IMR-90 (cell line): ENCODE results near the gene TSHZ3. TPM values are rescaled to one million over a fixed set of nuclear protein-coding genes. Genes with fewer than 3 reads are reported as not detected.

Experiments
- ATAC-seq: fragments of 200-7000 bp; cut with Tn5 transposase; 2 replicates; pipeline ENCODE4 v1.9.1; 2020; ENCODE audit warnings: low read depth, mild to moderate bottlenecking, moderate library complexity
- BruUV-seq: library from RNA; stranded (reverse); fragments of 400-500 nt; replicated peaks from 2 replicates; lab custom pipeline; 2021; lab: Mats Ljungman, UMichigan
- CTCF ChIA-PET: fragments of 300-600 bp; formaldehyde crosslinking; extraction: SDS; loops from one replicate; lab custom pipeline; 2021; ENCODE audit warnings: antibody characterized with exemption; lab: Yijun Ruan, JAX
- POLR2A ChIA-PET: fragments of 300-600 bp; sonication (Branson Sonifier 250); formaldehyde crosslinking; loops from one replicate; lab custom pipeline; 2022; ENCODE audit warnings: antibody characterized with exemption; ENCODE audit not compliant: unreplicated experiment; lab: Charles Lee
- DNase-seq: peaks from one replicate; pipeline ENCODE4 v3.0.0; 2013
- H2AFZ ChIP-seq: replicated peaks from 2 replicates; pipeline ENCODE3; 2013; ENCODE audit warnings: low read length, mild to moderate bottlenecking; ENCODE audit not compliant: poor library complexity
- H2AK5ac ChIP-seq: 2 replicates; pipeline ENCODE4 v1.6.1; 2013; ENCODE audit warnings: low read depth, low read length, inconsistent platforms
- H2AK9ac ChIP-seq: replicated peaks from 2 replicates; pipeline ENCODE3; 2013; ENCODE audit warnings: mild to moderate bottlenecking, low read depth, low read length, moderate library complexity; ENCODE audit not compliant: poor library complexity
- H2BK120ac ChIP-seq: 2 replicates; pipeline ENCODE4 v1.6.1; 2013; ENCODE audit warnings: low read depth, low read length, inconsistent platforms
- H2BK15ac ChIP-seq: 3 replicates; pipeline ENCODE4 v1.6.1; 2013; ENCODE audit warnings: low read depth, low read length, inconsistent platforms
- H2BK20ac ChIP-seq: 2 replicates; pipeline ENCODE4 v1.6.1; 2013; ENCODE audit warnings: low read depth, mild to moderate bottlenecking, inconsistent platforms, low read length, moderate library complexity
- H2BK5ac ChIP-seq: 2 replicates; pipeline ENCODE4 v1.6.1; 2013; ENCODE audit warnings: mild to moderate bottlenecking, low read depth, low read length, inconsistent platforms; ENCODE audit not compliant: poor library complexity, severe bottlenecking
- H3K14ac ChIP-seq: replicated peaks from 2 replicates; pipeline ENCODE4 v1.6.1; 2013; ENCODE audit warnings: low read depth, low read length, inconsistent platforms
- H3K18ac ChIP-seq: 2 replicates; pipeline ENCODE4 v1.6.1; 2013; ENCODE audit warnings: low read depth, low read length, control low read depth
- H3K23ac ChIP-seq: 2 replicates; pipeline ENCODE4 v1.6.1; 2013; ENCODE audit warnings: low read depth, low read length, inconsistent platforms
- H3K27ac ChIP-seq: 2 replicates; pipeline ENCODE4 v1.5.1; 2013; ENCODE audit warnings: mild to moderate bottlenecking, control low read depth, low read length; ENCODE audit not compliant: insufficient read depth
- H3K27me3 ChIP-seq: 2 replicates; pipeline ENCODE4 v1.6.1; 2013; ENCODE audit warnings: low read length; ENCODE audit not compliant: control insufficient read depth, insufficient read depth
- H3K36me3 ChIP-seq: 2 replicates; pipeline ENCODE4 v1.6.1; 2013; ENCODE audit warnings: low read length, mixed read lengths; ENCODE audit not compliant: control insufficient read depth, insufficient read depth
- H3K4ac ChIP-seq: 2 replicates; pipeline ENCODE4 v1.6.1; 2013; ENCODE audit warnings: low read depth, low read length, inconsistent platforms
- H3K4me1 ChIP-seq: 2 replicates; pipeline ENCODE4 v1.6.1; 2013; ENCODE audit warnings: low read length, mixed read lengths; ENCODE audit not compliant: control insufficient read depth, insufficient read depth
- H3K4me2 ChIP-seq: 2 replicates; pipeline ENCODE4 v1.6.1; 2013; ENCODE audit warnings: low read depth, mild to moderate bottlenecking, control low read depth, low read length, moderate library complexity
- H3K4me3 ChIP-seq: 2 replicates; pipeline ENCODE4 v1.5.1; 2013; ENCODE audit warnings: low read depth, mild to moderate bottlenecking, control low read depth, low read length, moderate library complexity; ENCODE audit not compliant: insufficient read depth
- H3K56ac ChIP-seq: 2 replicates; pipeline ENCODE4 v1.6.1; 2013; ENCODE audit warnings: low read length, inconsistent platforms; ENCODE audit not compliant: insufficient read depth; ENCODE audit errors: extremely low read depth
- H3K79me1 ChIP-seq, 2 experiments: 2 replicates each; pipeline ENCODE4 v1.6.1; 2013; ENCODE audit warnings: low read length in 2 of 2, inconsistent platforms in 1 of 2, low read depth in 1 of 2
- H3K9ac ChIP-seq: 2 replicates; pipeline ENCODE4 v1.6.1; 2013; ENCODE audit warnings: low read depth, low read length, control low read depth
- H3K9me1 ChIP-seq: 2 replicates; pipeline ENCODE4 v1.6.1; 2013; ENCODE audit warnings: low read length, inconsistent platforms; ENCODE audit not compliant: insufficient read depth
- H3K9me3 ChIP-seq: 2 replicates; pipeline ENCODE4 v1.6.1; 2013; ENCODE audit warnings: low read length; ENCODE audit not compliant: control insufficient read depth, insufficient read depth
- H4K20me1 ChIP-seq: 2 replicates; pipeline ENCODE4 v1.6.1; 2013; ENCODE audit warnings: low read length, inconsistent platforms; ENCODE audit not compliant: insufficient read depth
- H4K5ac ChIP-seq: 2 replicates; pipeline ENCODE4 v1.6.1; 2013; ENCODE audit warnings: mild to moderate bottlenecking, low read depth, low read length, control low read depth
- H4K8ac ChIP-seq, 2 experiments: 2 replicates each; pipeline ENCODE4 v1.6.1; 2013; ENCODE audit warnings: low read depth in 2 of 2, low read length in 2 of 2, control low read depth in 1 of 2, inconsistent platforms in 1 of 2
- H4K91ac ChIP-seq: 2 replicates; pipeline ENCODE4 v1.6.1; 2013; ENCODE audit warnings: low read depth, low read length, inconsistent platforms; ENCODE audit not compliant: insufficient read depth
- CTCF ChIP-seq: conservative IDR thresholded peaks from 2 replicates; pipeline ENCODE4 v1.5.1; 2012; ENCODE audit warnings: mild to moderate bottlenecking, low read depth, low read length, improper control_type of control experiment
- MAFK ChIP-seq: IDR thresholded peaks from 2 replicates; pipeline ENCODE4 v1.6.1; 2012; ENCODE audit warnings: low read depth, low read length, improper control_type of control experiment
- MXI1 ChIP-seq: IDR thresholded peaks from 2 replicates; pipeline ENCODE4 v1.6.1; 2012; ENCODE audit warnings: low read depth, mild to moderate bottlenecking, low read length, moderate library complexity, borderline replicate concordance
- RAD21 ChIP-seq: IDR thresholded peaks from 2 replicates; pipeline ENCODE4 v1.6.1; 2012; ENCODE audit warnings: low read length, improper control_type of control experiment
- RFX5 ChIP-seq: IDR thresholded peaks from 2 replicates; pipeline ENCODE4 v1.8.0; 2012; ENCODE audit warnings: low read depth, mild to moderate bottlenecking, low read length, moderate library complexity
- SMC3 ChIP-seq: fragments of 150-350 bp; IDR thresholded peaks from 2 replicates; pipeline ENCODE4 v1.6.1; 2016; ENCODE audit warnings: low read depth, mild to moderate bottlenecking, antibody characterized with exemption, low read length, moderate library complexity
- USF2 ChIP-seq: fragments of 150-350 bp; IDR thresholded peaks from 2 replicates; pipeline ENCODE4 v1.6.1; 2017; ENCODE audit warnings: mild to moderate bottlenecking, antibody characterized with exemption, low read length, low read depth
- WGBS, 2 experiments: methylation state at CpG; one replicate each; pipeline versions ENCODE4 v1.1.5 to v1.1.7; 2013; ENCODE audit warnings: missing lambda C conversion rate in 2 of 2; ENCODE audit not compliant: insufficient read length in 1 of 2; ENCODE audit errors: extremely low coverage in 2 of 2; 5-methylcytosine and 5-hydroxymethylcytosine counted together
- dilution Hi-C: fragments of 300-500 bp; cut with HindIII; formaldehyde crosslinking; loops from one replicate; pipeline ENCODE4 v1.14.3; 2018; ENCODE audit warnings: low sequenced_read_pairs; ENCODE audit not compliant: unreplicated experiment
- in situ Hi-C: fragments of 300-500 bp; cut with MboI; formaldehyde crosslinking; loops from 3 replicates; pipeline ENCODE4 v1.14.3; 2019; ENCODE audit warnings: low sequenced_read_pairs, inconsistent platforms, mixed read lengths
- intact Hi-C: fragments of 100-400 bp; cut with micrococcal nuclease; formaldehyde crosslinking; loops from 2 replicates; pipeline ENCODE4 v1.10.0; 2022
- polyA plus RNA-seq, 3 experiments: library from polyadenylated mRNA; depleted of rRNA; stranded (reverse); fragments of >200 nt; gene quantifications; 2 replicates each; pipeline ENCODE4 v1.2.3, GENCODE V29; 2012; ENCODE audit warnings: low replicate concordance in 1 of 3
- total RNA-seq: library from RNA; depleted of rRNA; stranded (reverse); fragments of >200 nt; gene quantifications from 2 replicates; pipeline ENCODE4 v1.2.3, GENCODE V29; 2012

TSHZ3 gene
- total and polyA plus RNA-seq, 2 of the 4 experiments (the other 2 are of a cell fraction): 8.1 to 13.0 TPM

GRCh38 chr19:31296741-31297390 is 52.4 kb downstream of the TSHZ3 start:
- Histone ChIP-seq H4K91ac (no peak overlapping the region), H3K18ac (no peak overlapping the region), H4K5ac (no peak overlapping the region), H3K9me1 (peaks cover 23% of the 10 kb centered on the region), H3K9ac (no peak overlapping the region), H3K27ac (no peak overlapping the region), H3K79me1 (peaks cover 50 to 90% of the 10 kb centered on the region in 2 experiments), H3K9me3 (no peaks in the 10 kb centered on the region), H3K4ac (no peak overlapping the region), H3K27me3 (no peaks in the 10 kb centered on the region), H4K20me1 (peaks cover 83% of the 10 kb centered on the region), H3K14ac (no peak overlapping the region), H2BK20ac (no peak overlapping the region), H2AK9ac (no peak overlapping the region), H4K8ac (no peak overlapping the region; a peak in 1 of 4 replicates), H2BK120ac (no peak overlapping the region), H3K23ac (no peak overlapping the region), H2BK15ac (no peak overlapping the region), H3K36me3 (peaks cover 14% of the 10 kb centered on the region), H3K4me3 (no peak overlapping the region), H3K4me1 (0 out of 2 replicates have a peak, but pooled peaks cover 2% of the 10 kb centered on the region), H2AK5ac (no peak overlapping the region), H3K4me2 (no peak overlapping the region), H3K56ac (no peak overlapping the region), H2BK5ac (no peak overlapping the region), H2AFZ (peak overlapping the region; percentile 40)
- ChIA-PET CTCF (interaction anchor here (0.5 kb wide), 1 partner anchor 1393 kb away, joined by 4 read pairs; no protein-coding TSS in a partner anchor), POLR2A (no interaction called here)
- BruUV-seq: no TSS peak
- in situ Hi-C loops (no loop called here), dilution Hi-C loops (no loop called here), intact Hi-C loops (no loop called here)
- WGBS, 2 experiments: 92% methylated on average over 2 of the region's 10 CpGs; no CpG with 5 or more reads in 1 of the 2 experiments
- ATAC-seq (no peak), DNase-seq (no peak)
- TF ChIP-seq MXI1 (no peak), MAFK (no peak), RAD21 (no peak), CTCF (no peak), USF2 (no peak), RFX5 (no peak), SMC3 (no peak)
